GM18867 (cell line): ENCODE results near the gene SNX14.
"Not testable (repeated sequence)": the region's sequence is repeated elsewhere in the genome, so short reads cannot be mapped to it uniquely, and the experiment has no call there.

Experiments used
- ATAC-seq: cut with Tn5 transposase; IDR thresholded peaks from one replicate; pipeline ENCODE4 v1.9.1; 2021; ENCODE audit warnings: mild to moderate bottlenecking, moderate library complexity; ENCODE audit not compliant: unreplicated experiment

SNX14 gene

DNA sequence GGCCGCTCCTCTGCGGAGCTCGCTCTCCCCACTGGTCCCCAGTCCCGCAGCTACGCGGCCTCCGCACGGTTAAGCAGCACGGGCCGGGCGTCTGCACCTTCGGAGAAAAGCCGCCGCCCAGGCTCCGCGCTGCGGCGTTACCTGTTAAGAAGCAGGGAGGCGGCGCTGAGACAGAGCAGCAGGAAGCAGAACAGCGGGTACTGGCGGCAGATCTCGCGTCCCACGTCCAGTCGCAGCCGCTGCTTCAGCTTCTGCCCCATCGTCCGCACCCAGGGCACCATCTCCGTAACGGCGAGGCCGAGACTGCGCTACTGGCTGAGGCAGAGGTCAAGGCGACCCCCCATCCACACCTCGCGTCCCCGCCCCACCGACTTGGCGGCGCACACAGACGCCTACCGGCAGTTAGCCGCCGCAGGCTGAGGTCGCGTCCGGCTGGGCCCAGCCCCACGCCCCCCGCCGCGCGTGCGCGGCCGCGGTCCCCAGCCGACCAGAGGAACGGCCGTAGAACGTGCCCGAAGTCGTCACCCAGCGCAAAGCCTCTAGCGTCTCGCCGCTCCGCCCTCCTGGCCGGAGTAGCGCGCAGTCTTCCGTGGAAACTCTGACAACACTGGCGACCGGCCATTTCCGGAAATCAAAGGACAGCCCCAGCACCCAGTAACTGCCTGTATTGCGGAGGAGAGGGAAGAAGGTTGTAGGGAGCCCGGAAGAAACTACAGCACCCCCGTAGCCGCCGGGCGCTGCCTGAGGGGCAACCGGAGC lies at the start of gene SNX14:
Gene SNX14, minus strand, starts transcription at position 421 of the 759 bp plus-strand sequence. Its CDS starts 140 bp downstream, at position 281.
- ATAC-seq: peak; percentile 88

DNA sequence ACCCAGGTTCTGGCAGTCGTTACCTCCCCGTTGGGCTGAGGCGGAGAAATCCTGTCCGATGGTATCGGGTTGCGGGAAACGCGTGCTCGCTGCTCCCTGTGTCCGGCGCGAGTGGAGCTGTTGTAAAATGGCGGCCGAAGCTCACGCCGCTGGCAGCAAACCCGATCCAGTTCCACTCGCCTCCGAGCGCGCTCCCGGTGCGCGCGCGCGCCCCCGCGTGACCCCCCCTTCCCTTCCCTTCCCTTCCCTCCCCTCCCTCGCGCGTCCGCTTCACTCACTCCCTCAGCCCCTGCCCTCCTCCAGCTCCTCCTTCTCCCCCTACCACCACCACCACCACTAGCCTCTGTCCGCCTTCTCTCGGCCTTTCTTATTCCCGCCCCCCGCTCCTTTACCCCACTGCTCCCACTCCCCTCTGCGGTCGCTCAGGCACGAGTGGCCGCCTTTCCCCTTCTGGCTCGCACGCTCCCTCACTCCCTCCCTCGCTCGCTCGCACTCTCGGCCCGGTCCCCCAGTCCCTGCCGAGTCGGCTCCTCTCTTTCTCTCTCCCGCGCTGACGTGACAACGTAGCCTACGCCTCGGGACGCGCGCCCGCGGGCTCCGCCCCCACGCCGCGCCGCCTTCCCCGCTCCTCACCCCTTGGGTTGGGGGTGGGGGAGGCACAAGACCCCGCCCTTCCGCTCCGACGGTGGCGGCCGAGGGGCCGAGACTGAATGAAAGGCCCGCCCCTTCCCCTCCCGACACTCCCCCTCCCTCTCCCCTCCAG lies 49.3 kb upstream of the SNX14 start, which contains the start of gene SYNCRIP:
Gene SYNCRIP, minus strand, starts transcription at position 113 of the 763 bp plus-strand sequence. CDS start 1,447 bp downstream, outside the sequence.
- peak; percentile 77 for ATAC-seq

- ATAC-seq: no peak
These were observed 48.5 kb upstream of the SNX14 start for GRCh38 chr6:85641897-85642773.

DNA sequence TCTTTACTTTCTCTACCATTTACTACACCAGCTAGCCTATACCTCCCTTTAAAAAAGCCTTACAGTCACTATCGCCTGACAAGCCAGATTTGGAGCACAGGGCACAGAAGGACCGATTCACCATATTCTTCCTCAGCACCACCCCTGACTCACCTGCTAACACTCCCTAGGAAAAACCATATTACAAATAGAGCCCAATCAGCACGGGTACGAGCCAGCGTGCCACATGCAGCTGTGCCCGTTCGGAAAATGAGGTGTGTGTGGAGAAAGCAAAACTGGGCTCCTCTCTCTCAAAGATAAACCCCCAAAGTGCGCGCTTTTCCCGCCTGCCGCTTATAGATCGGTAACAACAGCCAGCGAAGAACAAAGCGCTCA lies 47.9 kb upstream of the SNX14 start:
- ATAC-seq: no peak

GRCh38 chr6:85640821-85641220 lies 47.2 kb upstream of the SNX14 start:
- ATAC-seq: no peak

- ATAC-seq: no peak
These were observed 43.9 kb upstream of the SNX14 start for GRCh38 chr6:85637579-85637978.

- ATAC-seq: no peak
These were observed 38.7 kb upstream of the SNX14 start for GRCh38 chr6:85632164-85632942.

DNA sequence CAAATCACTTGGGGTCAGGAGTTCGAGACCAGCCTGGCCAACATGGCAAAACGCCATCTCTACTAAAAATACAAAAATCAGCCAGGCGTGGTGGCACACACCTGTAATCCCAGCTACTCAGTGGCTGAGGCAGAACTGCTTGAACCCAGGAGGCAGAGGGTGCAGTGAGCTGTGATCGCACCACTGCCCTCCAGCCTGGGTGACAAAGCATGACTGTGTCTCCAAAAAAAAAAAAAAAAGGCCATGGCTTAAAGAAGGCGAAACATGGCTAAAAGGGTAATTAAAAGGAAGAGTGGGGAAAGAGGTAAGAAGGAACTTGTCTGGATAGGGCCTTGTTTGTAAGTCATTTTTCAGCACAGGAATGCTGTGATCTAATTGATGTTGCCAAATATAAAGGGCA lies 37.5 kb upstream of the SNX14 start:
- not testable (repeated sequence) for ATAC-seq

DNA sequence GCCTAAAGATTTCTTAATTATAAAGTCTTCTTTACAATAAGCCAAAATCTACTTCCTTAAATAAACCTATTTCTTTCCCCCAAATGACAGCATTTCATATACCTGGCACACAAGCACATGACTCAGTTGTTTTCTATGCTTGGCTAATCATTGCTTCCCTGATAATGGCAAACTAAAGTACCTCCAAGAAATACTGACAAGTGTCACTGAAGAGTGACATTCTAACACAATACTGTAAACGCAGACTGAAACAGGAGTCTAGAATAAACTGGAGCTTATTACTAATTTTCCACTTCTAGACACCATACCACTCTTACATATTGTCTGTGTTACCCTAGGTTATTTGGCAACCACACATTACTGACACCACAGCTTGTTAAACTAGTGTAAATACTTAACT lies 34.7 kb upstream of the SNX14 start:
- no peak for ATAC-seq

- ATAC-seq: no peak
These were observed 26.6 kb upstream of the SNX14 start for GRCh38 chr6:85620308-85620707.

- no peak for ATAC-seq
These were observed 21.1 kb upstream of the SNX14 start for GRCh38 chr6:85614780-85615179.

GRCh38 chr6:85612690-85613474 lies 19.2 kb upstream of the SNX14 start:
- no peak for ATAC-seq

- no peak for ATAC-seq
These were observed 16.7 kb upstream of the SNX14 start for GRCh38 chr6:85610182-85610895.

- ATAC-seq: no peak
These were observed 8.4 kb upstream of the SNX14 start for GRCh38 chr6:85602100-85602499.

DNA sequence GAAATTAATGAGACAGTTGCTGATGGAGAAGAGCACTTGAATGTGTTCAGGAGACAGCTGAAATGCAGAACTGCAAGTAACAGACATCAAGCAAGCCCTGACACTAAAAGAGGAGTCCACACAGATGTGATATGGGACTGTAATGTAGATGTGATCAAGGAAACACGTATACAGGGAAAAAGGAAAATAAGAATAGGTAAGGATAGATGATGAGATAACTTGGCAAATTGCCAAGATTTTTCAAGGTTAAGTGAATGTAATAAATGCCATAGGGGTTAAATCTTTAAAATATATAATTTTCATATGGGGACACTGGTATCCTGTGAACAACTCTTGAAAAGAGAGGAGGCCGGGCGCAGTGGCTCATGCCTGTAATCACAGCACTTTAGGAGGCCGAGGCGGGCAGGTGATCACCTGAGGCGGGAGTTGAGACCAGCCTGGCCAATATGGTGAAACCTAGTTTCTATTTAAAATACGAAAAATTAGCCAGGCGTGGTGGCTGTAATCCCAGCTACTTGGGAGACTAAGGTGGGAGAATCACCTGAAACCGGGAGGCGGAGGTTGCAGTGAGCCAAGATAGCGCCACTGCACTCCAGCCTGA lies 7.2 kb upstream of the SNX14 start:
- no peak for ATAC-seq

GRCh38 chr6:85594197-85594930 lies 706 bp upstream of the SNX14 start:
- peak; percentile 13 for ATAC-seq

- ATAC-seq: no peak
These were observed 1.6 kb downstream of the SNX14 start for GRCh38 chr6:85592033-85592432.

DNA sequence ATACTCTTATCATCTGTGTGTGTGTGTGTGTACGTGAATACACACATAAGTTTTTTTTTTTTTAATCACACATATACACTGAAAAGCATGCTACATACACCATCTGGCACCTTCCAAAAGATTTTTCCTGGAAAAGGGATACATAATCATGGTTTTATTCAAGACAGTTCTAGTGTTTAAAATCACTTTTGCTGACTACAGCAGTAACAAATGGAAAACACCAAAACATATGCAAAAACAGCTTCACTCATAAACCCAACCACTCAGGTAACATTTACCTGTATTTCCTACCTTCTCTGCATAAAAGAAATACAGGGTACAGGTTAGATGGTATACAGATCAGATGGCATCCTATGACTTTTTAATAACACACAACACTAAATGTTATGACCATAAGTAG lies 2.5 kb downstream of the SNX14 start:
- ATAC-seq: no peak
